HG02943 (cell line): ENCODE data around the gene ROPN1L.
A peak's percentile ranks its signal among the peaks of the same experiment; 100 is the strongest.
"Not testable (repeated sequence)": the region's sequence is repeated elsewhere in the genome, so short reads cannot be mapped to it uniquely, and the experiment has no call there.

ENCODE experiments used
- ATAC-seq: cut with Tn5 transposase; IDR thresholded peaks from one replicate; pipeline ENCODE4 v1.9.1; 2021; ENCODE audit warnings: mild to moderate bottlenecking, low read depth, moderate library complexity; ENCODE audit not compliant: unreplicated experiment

Gene ROPN1L

DNA sequence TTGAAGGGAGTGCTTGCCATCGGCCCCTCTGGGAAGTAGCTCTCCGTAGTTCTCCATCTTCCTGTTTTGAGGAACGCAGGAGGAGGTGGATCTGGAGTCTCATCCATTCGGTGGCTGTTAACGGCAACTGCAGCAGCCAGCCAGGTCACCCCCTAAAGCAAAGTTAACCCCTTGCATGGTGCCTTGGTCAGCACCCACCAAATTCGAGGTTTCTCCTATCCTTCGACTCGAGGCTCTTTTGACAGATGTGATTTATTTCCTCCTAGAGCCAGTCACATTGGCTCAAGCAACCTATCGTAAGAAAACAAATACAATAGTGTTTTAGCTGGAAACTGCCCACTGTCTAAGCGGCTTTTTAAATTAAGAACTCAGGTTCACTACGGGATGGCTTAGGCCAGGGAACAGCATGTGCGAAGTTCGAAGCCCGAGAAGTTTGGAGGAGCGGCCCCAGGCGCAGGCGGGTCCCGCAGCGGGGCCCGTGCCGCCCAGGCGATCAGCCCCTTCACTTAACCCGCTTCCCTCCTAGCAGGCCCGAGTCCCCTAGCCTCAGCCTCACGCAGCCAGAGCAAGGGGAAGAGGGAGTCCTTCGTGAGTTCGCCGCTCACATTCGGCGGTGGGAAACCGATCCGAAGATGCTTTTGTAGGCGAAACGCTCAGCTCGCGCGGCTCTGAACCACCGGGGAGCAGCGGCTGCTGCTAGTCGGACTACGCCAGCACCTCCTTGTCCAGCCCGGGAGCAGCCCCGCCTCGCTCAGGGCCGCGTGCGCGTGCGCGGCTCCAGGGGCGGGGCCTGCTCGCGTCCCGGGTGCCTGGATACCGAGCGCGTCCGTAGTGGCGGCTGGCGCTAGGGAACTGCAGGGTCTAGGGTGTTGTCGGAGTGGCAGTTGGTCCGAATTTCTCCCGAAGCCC lies at the start of gene ROPN1L:
TSS of gene ROPN1L (plus strand) at position 797 of the 909 bp plus-strand sequence. CDS start 289 bp downstream, outside the sequence.
- peak; percentile 93 for ATAC-seq

DNA sequence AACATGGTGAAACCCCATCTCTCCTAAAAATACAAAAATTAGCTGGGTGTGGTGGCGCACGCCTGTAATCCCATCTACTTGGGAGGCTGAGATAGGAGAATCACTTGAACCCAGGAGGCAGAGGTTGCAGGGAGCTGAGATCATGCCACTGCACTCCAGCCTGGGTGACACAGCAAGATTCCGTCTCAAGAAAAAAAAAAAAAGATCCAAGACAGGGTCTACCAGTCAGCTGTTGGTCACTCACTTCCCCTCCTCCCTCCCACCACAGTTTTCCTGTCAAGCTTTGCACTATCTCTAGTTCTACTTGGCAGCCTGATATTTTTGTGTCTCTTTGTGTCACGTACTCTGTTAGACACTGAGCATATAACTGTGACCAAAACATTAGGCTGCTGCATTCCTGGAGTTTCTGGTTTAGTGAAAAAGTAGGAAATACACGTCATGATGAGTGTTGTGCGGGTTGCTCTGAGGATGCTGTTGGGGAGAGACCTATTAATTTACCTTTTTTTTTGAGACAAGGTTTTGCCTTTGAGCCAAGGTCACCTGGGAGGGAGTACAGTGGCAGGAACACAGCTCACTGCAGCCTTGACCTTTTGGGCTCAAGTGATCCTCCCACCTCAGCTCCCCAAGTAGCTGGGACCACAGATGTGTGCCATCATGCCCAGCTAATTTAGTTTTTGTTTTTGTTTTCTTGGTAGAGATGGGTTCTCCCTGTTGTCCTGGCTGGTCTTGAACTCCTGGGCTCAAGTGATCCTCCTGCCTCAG lies 48.9 kb upstream of the ROPN1L start:
- not testable (repeated sequence) for ATAC-seq

DNA sequence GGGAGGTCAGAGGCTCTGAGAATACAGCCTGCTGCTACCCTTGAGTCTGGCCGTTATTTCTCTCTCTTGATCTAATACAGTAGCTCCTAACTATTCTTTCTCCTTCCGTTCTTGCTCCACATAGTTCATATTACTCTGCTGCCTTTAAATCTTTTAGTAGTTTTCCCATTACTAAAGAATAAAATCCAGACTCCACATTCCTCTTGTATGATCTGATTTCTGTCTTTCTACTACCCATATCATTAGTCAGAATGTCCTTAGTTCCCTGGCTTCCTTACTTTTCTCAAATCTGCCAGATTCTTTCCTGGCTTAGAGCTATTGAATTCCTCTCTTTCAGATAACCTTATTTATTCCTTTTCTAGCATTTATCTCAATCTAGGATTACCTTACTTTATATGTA lies 48.2 kb upstream of the ROPN1L start:
- ATAC-seq, result no peak

DNA sequence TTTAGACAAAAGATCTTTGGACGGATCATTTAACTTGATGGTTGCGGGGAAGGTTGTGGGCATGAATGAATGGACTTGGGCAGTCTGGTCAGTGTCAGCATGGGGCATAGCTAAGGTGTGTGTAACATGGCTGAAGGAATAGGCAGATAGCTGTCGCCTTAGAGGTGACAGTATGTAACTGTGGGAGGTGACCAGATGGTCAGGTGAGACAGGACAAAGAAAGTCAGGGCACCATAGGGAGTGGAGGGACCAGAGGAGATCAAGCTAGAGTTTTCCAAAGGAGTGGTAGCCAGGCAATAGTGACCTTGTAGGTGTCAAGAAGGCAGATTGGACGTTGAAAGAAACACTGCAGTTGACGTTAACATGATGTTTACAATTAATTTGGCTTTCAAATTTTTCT lies 45.1 kb upstream of the ROPN1L start:
- no peak for ATAC-seq

DNA sequence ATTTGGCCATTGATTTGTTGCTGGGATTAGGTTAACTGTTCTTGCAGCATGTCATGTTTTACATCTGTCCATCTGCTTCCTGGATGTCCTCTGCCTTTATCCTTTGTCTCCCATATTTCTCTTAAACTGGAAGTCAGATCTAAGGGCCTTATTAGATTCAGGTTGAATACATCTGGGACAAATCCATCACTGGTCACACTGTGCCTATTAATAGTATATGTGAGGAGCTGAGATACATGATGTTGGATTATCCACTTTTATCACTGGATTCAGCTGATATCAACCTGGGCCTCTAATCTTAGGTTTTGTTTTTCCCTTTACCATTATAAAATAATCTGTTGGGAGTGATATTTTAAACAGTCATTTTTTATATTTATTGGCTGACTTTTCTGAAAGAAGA lies 41.8 kb upstream of the ROPN1L start:
- no peak for ATAC-seq

DNA sequence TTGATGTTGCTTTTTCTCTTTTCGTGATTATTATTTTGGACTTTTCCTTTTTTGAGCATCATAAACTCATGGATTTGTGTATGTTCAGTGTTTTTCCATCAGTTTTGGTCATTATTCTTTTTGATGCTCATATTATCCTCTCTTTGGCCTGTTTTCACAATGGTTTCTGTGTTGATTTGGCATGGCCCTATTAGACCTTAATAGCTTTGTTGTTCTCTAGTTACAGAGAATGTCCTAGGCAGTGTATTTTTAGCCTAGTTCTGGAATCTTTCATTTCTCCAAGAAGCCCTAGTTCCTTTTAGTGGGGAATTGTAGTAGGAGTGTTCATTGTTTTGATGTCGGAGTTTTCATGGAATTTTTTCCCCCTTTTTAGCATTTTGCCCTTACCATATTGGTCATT lies 41.3 kb upstream of the ROPN1L start:
- ATAC-seq, result no peak

DNA sequence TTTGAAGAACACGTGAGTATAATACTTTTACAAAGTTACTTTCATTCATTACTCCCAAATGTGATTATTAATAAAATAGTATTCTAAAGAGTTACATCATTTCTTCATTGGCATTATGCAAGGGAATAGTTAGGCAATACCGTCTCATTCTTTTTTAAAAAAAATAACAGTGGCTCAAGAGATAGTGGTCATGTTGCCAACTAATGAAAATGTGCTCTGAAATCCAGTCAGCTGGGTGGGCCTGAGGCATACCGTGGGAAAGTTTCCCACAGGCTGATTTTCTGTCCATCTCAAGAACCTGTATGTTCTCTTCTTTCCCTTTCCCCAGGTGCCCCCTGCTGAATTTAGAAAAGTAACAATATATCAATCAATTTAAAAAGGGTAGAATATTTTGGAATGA lies 40.8 kb upstream of the ROPN1L start:
- ATAC-seq, result no peak

DNA sequence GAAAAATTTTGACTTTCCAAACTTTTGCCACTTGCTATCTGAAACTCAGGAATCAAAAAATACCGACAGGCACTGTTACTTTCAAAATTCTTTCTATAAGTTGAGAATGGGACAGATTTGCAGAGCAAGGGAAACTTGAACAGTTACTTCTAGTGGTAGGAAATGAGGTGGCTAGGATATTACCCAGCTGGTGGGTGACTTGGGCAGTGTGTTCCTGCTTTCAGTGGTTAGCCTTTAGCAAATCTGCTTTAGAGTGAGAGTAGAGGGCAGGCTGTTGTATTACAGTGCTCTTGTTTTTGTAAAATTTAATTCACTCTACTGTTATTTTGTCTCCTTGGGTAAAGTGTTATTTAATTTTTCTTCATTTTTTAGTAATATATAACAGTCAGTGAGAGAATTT lies 40.2 kb upstream of the ROPN1L start:
- no peak for ATAC-seq

DNA sequence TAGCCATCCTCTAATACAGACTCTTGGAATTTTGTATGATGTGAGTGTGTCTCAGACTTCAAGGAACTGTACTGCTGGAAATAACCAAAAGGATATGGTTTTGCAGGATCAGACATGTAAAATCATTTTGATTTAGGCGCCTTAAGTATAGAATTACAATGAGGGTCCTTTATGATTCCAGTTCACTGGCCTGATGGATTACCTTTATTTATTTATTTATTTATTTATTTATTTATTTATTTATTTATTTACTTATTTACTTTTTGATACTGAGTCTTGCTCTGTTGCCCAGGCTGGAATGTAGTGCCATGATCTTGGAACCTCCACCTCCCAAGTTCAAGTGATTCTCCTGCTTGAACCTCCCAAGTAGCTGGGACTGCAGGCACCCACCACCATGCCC lies 37.9 kb upstream of the ROPN1L start:
- ATAC-seq, result no peak

DNA sequence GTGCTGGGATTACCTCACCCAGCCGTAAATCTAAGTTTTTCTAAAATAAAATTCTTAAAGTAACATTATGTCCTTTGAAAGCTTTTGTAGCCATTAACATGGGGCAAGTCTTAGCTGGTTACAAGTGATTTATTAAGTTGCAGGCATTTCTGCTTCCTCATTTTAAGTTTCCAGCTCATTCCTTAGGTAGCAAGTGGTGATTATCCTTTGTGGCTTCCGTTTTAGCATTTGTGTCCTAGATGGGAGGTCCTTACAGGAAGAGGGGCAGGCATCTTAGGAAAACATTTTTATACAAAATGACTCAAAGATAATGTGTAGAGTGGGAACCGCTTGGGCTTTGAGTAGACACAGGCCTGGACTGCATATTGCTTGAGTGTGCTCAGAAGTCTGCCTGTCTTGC lies 35.0 kb upstream of the ROPN1L start:
- no peak for ATAC-seq

DNA sequence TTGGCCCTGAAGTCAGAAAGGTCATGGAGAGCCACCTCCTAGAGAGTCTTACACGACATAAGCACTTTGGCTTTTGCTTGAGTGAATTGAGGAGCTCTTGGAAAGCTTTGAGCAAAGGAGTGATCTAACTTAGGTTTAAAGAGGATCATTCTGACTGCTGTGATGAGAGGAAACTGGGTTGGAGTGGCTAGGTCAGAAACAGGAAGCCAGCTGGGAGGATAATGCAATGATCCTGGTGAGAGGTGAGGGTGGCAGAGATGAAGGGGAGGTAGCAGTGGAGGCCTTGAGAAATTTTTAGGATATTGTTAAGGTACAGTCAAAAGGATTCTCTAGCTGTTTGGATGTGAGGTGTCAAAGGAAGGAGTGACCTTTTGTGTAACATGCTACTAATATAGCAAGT lies 32.2 kb upstream of the ROPN1L start:
- ATAC-seq, result no peak

DNA sequence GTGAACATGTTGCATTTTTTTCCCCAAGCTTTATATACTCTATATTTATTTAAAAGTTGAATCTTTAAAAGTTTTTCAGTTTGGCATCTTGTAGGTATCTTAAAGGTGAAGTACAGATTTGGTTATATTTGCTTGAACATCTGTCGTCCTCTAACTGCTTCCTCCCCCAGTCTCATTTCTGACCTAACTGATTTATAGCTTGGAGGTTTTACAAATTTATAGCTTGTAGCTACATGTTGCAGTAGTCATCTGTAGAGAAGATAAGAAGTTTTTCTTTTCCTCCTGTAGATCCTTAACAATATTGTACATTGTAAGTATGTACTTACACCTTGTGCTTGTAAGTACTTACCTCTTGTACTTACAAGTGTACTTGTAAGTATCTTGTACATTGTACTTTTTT lies 31.0 kb upstream of the ROPN1L start:
- no peak for ATAC-seq

DNA sequence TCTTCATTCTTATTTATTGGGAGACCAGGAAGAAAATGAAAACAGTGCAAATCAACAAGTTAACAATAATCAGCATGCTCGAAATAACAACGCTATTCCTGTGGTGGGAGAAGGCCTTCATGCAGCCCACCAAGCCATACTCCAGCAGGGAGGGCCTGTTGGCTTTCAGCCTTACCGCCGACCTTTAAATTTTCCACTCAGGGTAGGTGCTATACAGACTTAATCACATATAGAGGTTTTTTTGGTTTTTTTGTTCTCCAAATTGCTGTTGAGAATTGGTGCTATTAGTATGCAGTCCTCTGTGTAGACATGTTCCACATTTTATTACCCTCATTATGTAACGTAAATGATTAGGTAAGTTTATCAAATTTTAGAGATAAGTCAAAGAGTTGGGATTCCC lies 30.3 kb upstream of the ROPN1L start:
- ATAC-seq, result no peak

DNA sequence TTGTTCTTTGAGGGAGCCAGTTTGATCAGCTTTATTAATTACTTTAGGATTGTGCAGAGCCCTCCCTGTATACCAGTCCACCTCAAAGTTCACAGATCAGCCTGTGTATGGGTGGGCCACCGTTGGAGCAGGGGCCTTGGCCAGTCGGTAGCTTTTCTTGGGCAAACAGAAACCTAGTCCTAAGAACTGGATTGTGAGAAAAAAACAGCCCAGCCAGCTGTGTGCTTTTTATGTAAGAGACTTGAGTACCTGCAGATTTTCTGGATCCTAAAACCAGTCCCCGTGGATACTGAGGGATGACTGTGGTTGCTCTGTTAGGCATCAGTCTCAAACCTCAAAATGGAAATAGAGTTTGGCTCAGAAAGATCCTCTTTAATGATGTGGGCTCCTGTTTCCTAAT lies 24.8 kb upstream of the ROPN1L start:
- ATAC-seq, result no peak

DNA sequence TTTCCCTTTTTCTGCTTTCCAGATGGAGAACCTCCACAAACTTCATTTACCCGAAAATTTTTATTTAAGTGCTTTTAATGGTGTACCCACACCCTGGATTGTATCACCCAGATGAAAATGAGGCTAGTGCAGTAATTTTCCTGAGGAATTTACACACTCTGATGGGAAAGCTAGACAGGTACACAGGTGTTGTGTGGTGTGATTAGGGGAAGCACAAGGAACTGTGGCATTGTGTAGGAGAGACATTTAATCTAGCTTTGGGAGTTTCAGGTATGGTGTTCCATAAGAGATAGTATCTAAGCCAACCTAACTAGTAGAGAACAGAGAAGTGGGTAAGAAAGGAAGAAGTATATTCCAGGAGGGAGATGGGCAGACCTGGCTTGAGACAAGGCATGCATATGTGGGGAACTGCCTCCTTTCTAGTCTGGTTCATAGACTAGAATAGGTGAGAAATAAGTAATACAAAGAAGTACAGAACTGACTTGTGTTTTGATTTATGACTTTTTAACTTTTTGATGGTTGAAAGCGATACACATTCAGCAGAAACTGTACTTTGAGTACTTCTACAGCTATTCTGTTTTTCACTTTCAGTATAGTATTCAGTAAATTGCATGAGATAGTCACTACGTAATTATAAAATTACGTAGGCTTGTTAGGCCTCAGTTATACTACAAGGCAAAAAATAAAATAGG lies 22.9 kb upstream of the ROPN1L start:
- no peak for ATAC-seq

DNA sequence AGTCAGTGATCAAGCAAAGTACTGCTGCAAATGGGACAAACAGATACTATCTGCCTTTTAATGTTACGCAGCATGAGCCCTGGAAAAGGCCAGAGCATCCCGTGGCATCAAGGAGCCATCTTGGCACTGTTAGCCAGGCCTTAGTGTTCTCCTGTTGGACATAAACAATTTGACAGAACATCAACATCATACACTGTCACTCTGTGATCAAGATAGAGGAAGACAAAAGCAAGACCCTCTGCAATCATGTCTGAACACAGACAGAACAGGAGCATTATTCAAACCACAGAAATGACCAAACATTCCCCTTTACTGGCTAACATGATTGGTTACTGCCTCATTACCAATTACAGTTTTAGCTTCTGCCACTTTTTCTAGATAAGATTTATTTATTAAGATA lies 21.2 kb upstream of the ROPN1L start:
- ATAC-seq, result no peak

DNA sequence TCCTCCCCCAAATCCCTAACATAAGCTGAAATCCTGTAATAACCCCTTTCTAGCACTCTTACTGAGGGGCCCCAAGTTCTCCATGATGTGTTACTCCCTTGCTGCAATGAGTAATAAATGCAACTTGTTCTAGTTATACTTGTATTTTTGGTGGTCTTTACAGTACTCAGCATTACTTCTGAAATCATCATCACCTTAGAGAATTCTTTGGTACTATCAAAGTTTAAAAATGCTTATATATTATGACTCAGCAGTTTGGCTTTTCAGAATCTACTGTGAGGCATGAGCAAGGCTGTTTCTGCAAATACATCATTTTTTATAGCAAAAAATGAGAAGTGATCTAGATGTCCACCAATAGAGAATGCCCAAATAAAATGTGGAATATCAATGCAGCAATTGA lies 20.7 kb upstream of the ROPN1L start:
- no peak for ATAC-seq

DNA sequence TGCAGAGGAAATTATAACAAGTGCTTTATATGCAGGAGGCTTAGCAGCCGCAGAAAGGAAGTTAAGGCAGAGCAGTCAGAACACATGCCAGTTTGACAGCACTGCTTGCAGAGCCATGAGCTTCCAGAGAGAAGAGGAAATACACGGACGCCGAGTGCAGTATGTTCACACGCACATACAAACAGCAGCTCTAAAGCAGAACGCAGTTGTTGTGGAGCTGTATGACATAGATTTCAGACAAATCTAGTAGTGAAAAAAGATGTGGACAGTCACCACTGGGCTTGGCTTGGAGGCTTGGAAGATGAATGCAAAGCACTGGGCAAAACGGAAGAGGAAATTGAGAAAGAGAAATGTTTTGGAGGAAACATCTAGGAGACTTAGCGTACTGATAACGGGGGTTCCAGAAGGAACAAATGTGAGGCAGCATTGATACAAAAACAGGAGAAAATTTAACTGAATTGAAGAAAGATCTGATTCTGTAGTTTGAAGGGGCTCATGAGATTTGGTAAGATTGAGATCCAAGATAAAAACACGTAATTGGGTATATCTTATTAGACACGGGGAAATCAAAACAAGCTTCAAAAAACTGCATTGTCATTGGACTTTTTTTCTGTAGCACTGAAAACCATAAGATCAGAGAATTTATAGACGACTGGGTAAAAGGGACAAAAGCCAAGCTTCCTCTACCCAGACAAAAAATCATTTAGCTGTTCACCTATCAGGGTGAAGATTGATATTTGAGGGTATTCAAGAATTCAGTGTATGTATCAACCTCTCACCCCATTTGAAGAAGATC lies 19.6 kb upstream of the ROPN1L start:
- no peak for ATAC-seq

DNA sequence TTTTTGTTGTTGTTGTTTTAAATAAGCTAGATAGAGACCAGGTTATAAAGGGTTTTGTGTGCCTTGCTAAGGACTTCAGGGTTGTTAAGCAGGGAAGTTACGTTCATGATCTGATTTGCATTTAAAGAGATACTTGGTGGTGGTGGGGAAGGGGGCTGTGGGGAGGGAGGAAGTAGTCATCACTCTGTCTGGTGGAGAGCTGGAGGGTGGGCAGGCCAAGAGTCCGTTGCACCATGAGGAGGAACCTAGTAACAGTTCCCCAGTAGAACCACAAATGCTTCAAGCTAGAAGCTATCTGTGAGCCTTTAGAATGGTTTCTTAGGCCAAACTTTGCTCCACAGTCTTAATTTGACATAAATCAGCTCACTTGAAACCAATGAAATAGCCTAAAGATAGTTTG lies 18.7 kb upstream of the ROPN1L start:
- ATAC-seq, result no peak

DNA sequence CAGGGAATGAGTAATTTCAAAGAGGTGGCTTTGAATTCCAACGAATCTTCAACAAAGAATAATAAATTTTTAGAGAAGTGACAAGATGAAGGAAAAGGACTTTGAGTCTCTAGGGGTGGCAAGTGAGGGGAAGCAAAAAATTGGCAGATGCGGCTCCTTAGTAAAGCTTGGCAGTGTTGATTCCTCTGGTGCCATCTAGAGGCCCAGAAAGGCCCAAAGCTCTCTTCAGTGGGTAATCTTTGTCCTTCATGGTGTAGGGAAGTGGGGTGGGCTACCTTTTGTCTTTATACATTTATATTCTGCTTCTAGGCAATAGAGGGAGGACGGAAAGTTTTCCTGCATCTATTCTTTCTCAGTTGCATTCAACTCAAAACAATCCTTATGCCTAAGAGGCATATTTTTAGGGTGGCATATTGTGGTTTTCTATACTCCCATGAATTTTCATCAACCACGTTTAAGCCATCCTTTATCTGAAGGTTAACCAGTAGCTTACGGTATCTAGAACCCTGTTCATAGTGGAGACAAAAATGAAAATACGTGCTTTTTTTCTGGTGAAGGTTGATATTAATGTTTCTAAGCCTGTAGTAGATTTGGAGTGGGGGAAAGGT lies 17.5 kb upstream of the ROPN1L start:
- no peak for ATAC-seq
